ENCODE data around the gene BSDC1.
A peak's percentile ranks its signal among the peaks of the same experiment; 100 is the strongest.
"Not testable (repeated sequence)": the region's sequence is repeated elsewhere in the genome, so short reads cannot be mapped to it uniquely, and the experiment has no call there.

Gene BSDC1, protein sequence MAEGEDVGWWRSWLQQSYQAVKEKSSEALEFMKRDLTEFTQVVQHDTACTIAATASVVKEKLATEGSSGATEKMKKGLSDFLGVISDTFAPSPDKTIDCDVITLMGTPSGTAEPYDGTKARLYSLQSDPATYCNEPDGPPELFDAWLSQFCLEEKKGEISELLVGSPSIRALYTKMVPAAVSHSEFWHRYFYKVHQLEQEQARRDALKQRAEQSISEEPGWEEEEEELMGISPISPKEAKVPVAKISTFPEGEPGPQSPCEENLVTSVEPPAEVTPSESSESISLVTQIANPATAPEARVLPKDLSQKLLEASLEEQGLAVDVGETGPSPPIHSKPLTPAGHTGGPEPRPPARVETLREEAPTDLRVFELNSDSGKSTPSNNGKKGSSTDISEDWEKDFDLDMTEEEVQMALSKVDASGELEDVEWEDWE

DNA sequence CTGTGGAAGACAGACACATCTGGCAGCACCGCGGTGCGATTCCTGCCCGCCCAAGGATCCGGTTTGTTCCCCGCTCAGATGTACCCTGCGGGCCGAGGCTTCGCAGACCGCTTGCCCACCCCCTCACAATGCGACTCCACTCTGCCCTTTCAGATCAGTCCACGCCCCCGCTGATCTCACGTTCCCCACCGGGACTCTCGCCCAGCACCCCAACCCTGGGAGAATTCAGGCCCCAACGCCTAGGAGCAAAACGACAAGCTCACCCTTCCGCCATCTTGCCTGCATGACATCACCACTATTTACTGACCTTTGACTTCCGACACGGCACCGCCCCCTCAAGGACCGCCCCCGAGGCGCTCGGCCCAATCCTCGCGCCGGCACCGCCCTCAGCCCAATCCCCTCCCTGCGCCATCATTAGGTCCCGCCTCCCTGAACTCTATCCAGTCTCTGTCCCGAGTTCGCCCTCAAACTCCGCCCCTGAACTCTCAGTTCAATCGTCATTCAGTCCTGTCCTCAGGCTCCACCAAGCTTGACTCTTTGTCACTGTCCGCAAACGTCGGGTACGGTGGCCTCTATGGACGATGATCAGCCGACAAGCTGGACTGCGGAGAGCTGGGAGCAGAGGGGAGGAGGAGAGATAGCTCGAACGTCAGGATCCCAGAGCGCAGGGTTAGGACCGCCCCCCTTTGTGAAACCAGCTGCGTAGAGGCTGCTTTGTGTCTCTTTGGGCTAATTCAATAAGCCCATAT is at the start of gene BSDC1:
Gene BSDC1, minus strand, starts transcription at position 301 of the 749 bp plus-strand sequence. Its CDS starts 27 bp downstream, at position 274.
- H3K4me3 ChIP-seq (replicated peaks in 1 of 2; ENCODE audit: low read depth in 2 of 2, low read length in 2 of 2): peak within 1 kb of the TSS; percentile 74 to 94
- DNase-seq (ENCODE audit: low read depth in 2 of 2): peak; percentile 98 to 99
- TF ChIP-seq, protein P1, sequence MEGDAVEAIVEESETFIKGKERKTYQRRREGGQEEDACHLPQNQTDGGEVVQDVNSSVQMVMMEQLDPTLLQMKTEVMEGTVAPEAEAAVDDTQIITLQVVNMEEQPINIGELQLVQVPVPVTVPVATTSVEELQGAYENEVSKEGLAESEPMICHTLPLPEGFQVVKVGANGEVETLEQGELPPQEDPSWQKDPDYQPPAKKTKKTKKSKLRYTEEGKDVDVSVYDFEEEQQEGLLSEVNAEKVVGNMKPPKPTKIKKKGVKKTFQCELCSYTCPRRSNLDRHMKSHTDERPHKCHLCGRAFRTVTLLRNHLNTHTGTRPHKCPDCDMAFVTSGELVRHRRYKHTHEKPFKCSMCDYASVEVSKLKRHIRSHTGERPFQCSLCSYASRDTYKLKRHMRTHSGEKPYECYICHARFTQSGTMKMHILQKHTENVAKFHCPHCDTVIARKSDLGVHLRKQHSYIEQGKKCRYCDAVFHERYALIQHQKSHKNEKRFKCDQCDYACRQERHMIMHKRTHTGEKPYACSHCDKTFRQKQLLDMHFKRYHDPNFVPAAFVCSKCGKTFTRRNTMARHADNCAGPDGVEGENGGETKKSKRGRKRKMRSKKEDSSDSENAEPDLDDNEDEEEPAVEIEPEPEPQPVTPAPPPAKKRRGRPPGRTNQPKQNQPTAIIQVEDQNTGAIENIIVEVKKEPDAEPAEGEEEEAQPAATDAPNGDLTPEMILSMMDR (IDR thresholded peaks at IDR 0.05; ENCODE audit: low read depth, low read length): no peak

DNA sequence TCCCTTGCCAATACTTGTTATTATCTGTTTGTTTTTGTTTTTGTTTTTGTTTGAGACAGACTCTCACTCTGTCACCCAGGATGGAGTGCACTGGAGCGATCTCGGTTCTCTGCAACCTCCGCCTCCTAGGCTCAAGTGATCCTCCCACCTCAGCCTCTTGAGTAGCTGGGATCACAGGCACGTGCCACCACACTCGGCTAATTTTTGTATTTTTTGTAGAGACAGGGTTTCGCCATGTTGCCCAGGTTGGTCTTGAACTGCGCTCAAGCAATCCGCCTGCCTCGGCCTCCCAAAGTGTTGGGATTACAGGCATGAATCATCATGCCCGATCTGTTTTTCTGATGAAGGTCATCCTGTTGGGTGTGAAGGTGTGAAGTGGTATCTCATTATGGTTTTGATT is 47.2 kb upstream of the BSDC1 start:
- not testable (repeated sequence) for DNase-seq (ENCODE audit: low read depth in 2 of 2); H3K4me3 ChIP-seq (replicated peaks in 1 of 2; ENCODE audit: low read depth in 2 of 2, low read length in 2 of 2)

DNA sequence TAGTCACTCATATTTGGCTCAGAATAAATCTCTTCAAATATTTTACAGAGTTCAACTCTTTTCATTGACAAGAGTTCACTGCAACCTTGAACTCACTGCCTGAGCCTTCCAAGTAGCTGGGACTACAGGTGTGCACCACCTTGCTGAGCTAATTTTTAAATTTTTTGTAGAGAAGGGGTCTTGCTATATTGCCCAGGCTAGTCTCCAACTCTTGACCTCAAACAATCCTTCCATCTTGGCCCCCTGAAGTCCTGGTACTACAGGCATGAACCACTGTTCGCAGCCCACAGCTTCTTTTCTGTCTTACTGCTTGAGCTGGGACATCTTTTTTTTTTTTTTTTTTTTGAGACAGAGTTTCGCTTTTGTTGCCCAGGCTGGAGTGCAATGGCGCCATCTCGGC is 44.5 kb upstream of the BSDC1 start:
- not testable (repeated sequence) for H3K4me3 ChIP-seq (replicated peaks in 1 of 2; ENCODE audit: low read depth in 2 of 2, low read length in 2 of 2); DNase-seq (ENCODE audit: low read depth in 2 of 2)

DNA sequence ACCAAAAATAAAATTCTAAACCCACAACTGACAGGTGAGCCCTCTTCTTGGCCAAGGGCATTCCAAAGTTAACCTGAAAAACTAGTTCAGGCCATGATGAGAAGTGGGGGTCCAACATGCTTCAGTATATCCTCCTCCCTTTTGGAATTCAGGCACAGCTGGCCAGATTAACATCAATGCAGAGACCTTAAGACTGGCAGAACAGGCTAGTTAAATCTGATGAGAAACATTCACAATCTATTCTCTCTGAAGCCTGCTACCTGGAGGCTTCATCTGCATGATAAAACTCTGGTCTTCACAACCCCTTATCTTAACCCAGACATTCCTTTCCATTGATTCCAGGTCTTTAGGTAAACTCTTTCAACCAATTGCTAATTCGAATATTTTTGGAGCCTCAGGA is 43.9 kb upstream of the BSDC1 start:
- H3K4me3 ChIP-seq (replicated peaks in 1 of 2; ENCODE audit: low read depth in 2 of 2, low read length in 2 of 2): no peak overlapping the region
- TF ChIP-seq, protein P1 (IDR thresholded peaks at IDR 0.05; ENCODE audit: low read depth, low read length): no peak
- no peak for DNase-seq (ENCODE audit: low read depth in 2 of 2)

DNA sequence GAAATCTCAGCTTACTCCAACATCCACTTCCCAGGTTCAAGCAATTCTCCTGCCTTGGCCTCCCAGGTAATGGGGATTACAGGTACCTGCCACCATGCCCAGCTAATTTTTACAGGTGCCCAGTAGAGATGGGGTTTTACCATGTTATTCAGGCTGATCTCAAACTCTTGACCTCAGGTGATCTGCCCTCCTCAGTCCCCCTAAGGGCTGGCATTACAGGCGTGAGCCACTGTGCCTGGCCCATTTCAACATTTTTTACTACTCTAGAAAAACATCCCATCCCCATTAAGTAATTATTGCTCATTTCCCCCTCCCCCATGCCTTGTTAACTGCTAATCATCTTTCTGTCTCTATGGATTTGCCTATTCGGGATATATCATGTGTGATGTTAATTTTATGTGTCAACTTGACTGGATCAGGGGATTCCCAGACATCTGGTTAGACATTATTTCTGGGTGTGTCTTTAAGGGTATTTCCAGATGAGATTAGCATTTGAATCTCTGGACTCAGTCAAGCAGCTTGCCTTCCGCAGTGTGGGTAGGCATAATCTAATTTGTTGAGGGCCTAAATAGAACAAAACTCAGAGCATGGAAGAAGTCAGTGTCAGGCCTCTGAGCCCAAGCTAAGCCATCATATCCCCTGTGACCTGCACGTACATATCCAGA is 37.6 kb upstream of the BSDC1 start:
- no peak overlapping the region for H3K4me3 ChIP-seq (replicated peaks in 1 of 2; ENCODE audit: low read depth in 2 of 2, low read length in 2 of 2)
- TF ChIP-seq, protein P1 (IDR thresholded peaks at IDR 0.05; ENCODE audit: low read depth, low read length): no peak
- DNase-seq (ENCODE audit: low read depth in 2 of 2): no peak

DNA sequence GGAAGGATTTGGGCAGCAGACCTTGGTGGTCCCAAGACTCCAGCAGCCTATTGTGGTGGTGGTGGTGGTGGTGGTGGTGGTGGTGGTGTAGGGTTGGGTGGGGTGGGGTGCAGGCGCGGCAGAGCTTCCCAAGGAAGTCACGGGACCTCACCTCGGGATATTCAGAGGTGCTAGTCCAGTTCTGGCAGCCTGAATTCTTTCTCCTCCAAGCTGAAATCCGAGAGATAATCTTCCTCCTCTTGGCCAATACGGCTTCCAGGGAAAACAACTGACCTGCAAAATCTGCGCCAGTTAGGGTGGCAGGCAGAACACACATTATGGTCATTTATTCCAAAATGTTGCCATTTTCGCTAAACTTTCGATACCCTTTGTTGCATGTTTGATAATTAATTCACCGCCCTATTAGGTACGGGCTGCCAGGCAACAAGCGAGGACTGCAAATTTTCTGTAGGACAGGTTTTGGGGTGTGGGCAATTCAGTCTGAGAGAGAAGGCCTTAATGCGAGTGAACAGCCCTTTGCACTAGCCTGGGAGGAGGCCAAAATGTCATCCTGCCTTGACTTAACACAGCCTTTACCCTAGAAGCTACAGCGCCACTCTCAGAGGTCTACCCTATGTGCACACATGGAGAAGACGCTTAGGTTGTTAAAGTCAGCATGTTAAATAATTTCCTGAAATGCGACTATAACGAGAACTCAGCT is 33.2 kb upstream of the BSDC1 start:
- no peak for DNase-seq (ENCODE audit: low read depth in 2 of 2)
- TF ChIP-seq, protein P1 (IDR thresholded peaks at IDR 0.05; ENCODE audit: low read depth, low read length): no peak
- no peak overlapping the region for H3K4me3 ChIP-seq (replicated peaks in 1 of 2; ENCODE audit: low read depth in 2 of 2, low read length in 2 of 2)

DNA sequence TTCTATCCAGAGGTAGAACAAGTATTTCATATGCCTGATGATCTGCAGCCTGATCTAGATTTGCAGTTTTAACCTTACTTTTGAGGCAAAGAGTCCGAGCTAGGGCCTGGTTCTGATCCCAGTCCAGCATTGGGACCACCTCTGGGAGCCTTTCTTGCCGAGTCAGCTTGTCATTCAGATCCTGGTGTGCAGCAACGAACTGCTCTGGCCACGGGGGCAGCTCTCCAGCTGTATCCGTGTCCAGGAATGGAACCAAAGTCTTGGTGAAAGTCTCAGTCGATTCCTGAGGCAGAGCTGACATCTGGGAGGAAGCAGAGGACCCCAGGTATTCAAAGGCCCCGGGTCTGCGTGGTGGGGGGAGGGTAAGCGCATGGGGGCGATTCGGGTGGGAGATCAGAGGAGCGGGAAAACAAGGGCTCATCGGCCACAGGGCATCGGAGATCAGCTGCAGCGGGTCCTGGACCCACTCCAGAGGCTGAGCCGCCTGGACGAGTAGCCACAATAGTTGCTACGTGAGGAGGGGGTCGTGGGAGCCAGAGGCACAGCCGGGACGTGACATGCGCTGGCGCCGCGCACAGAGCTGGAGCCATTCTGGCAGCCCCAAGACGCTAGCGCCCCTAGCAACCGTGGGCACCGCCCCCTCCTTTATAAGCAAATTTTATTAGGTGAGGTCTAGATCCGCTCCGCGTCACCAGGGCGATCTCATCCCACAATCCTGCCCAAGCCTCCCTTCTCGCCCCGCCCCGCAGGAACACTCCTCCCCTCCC is 32.4 kb upstream of the BSDC1 start:
- DNase-seq (ENCODE audit: low read depth in 2 of 2): peak in 1 of 2 donors; percentile 20
- TF ChIP-seq, protein P1 (IDR thresholded peaks at IDR 0.05; ENCODE audit: low read depth, low read length): no peak
- H3K4me3 ChIP-seq (replicated peaks in 1 of 2; ENCODE audit: low read depth in 2 of 2, low read length in 2 of 2): peak overlapping the region; percentile 18 to 36

Data from cardiac fibroblast (primary cell).